ENCODE data around the gene NT5C3A. TPM values are rescaled to one million over a fixed set of nuclear protein-coding genes. Genes with fewer than 3 reads are reported as not detected.

Gene NT5C3A
- total and polyA plus RNA-seq, 9 of the 15 experiments (the other 6 are each of a cell fraction or from before 2014, with no cell fraction given), result 18.6 to 60.1 (median 40.0) TPM

GRCh38 chr7:33062023-33062781 is at the start of gene NT5C3A (continued):
- TF ChIP-seq ELF1 (tag; IDR thresholded peaks at IDR 0.05) (0 out of 2 replicates have a peak, but pooled peaks have one; percentile 44), NONO (IDR thresholded peaks at IDR 0.05; ENCODE audit: low read depth in 2 of 2, low read length in 1 of 2) (0 out of 4 replicates have a peak, but pooled peaks of 1 of the 2 experiments have one; percentile 28), ZNF354B (CRISPR knock-in tag; IDR thresholded peaks at IDR 0.05) (no peak), PHF8 (IDR thresholded peaks at IDR 0.05; ENCODE audit: borderline replicate concordance, low read length) (peak; percentile 71; the same call in 1 of the 2 replicates), ZBTB8A (IDR thresholded peaks at IDR 0.05; ENCODE audit: partially characterized antibody) (no peak), SAP30 (IDR thresholded peaks at IDR 0.05; ENCODE audit: borderline replicate concordance, insufficient read depth, low read depth, low read length, poor library complexity, severe bottlenecking) (peak; percentile 76), HOXB6 (CRISPR knock-in tag; IDR thresholded peaks at IDR 0.05; ENCODE audit: borderline replicate concordance) (no peak), CHD1 (IDR thresholded peaks at IDR 0.05; ENCODE audit: low read length) (peak; percentile 65), TRIM28 (IDR thresholded peaks at IDR 0.05) (no peak), XRCC3 (IDR thresholded peaks at IDR 0.05) (no peak), EP400 (IDR thresholded peaks at IDR 0.05) (peak; percentile 71; the same call in 1 of the 2 replicates), ZNF589 (CRISPR knock-in tag; IDR thresholded peaks at IDR 0.05; ENCODE audit: low read depth) (no peak), CAMTA2 (CRISPR knock-in tag; conservative IDR thresholded peaks at IDR 0.05) (no peak), POLR2G (IDR thresholded peaks at IDR 0.05; ENCODE audit: low read depth, low read length) (peak; percentile 91), CREB1 (IDR thresholded peaks at IDR 0.05) (no peak; the same call in 1 of the 2 replicates), CREB1 (CRISPR knock-in tag; IDR thresholded peaks at IDR 0.05) (no peak), HIVEP1 (CRISPR knock-in tag; IDR thresholded peaks at IDR 0.05) (no peak), CBFA2T3 (IDR thresholded peaks at IDR 0.05) (no peak), RHOXF2B (CRISPR knock-in tag; conservative IDR thresholded peaks at IDR 0.05) (no peak), NBN (IDR thresholded peaks at IDR 0.05; ENCODE audit: low read depth) (no peak), TCF3 (CRISPR knock-in tag; IDR thresholded peaks at IDR 0.05) (no peak), SAFB (IDR thresholded peaks at IDR 0.05; ENCODE audit: borderline replicate concordance, low read depth, low read length) (peak; percentile 63), NR2C1 (IDR thresholded peaks at IDR 0.05) (no peak), NR2C1 (tag; IDR thresholded peaks at IDR 0.05) (no peak), ZNF764 (CRISPR knock-in tag; IDR thresholded peaks at IDR 0.05; ENCODE audit: low read depth) (no peak)
- TF ChIP-seq, protein P1, sequence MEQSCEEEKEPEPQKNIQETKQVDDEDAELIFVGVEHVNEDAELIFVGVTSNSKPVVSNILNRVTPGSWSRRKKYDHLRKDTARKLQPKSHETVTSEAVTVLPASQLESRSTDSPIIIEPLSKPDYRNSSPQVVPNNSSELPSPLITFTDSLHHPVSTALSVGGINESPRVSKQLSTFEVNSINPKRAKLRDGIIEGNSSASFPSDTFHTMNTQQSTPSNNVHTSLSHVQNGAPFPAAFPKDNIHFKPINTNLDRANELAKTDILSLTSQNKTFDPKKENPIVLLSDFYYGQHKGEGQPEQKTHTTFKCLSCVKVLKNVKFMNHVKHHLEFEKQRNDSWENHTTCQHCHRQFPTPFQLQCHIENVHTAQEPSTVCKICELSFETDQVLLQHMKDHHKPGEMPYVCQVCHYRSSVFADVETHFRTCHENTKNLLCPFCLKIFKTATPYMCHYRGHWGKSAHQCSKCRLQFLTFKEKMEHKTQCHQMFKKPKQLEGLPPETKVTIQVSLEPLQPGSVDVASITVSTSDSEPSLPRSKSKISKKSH (CRISPR knock-in tag; IDR thresholded peaks at IDR 0.05), result no peak
- TF ChIP-seq, protein P2, sequence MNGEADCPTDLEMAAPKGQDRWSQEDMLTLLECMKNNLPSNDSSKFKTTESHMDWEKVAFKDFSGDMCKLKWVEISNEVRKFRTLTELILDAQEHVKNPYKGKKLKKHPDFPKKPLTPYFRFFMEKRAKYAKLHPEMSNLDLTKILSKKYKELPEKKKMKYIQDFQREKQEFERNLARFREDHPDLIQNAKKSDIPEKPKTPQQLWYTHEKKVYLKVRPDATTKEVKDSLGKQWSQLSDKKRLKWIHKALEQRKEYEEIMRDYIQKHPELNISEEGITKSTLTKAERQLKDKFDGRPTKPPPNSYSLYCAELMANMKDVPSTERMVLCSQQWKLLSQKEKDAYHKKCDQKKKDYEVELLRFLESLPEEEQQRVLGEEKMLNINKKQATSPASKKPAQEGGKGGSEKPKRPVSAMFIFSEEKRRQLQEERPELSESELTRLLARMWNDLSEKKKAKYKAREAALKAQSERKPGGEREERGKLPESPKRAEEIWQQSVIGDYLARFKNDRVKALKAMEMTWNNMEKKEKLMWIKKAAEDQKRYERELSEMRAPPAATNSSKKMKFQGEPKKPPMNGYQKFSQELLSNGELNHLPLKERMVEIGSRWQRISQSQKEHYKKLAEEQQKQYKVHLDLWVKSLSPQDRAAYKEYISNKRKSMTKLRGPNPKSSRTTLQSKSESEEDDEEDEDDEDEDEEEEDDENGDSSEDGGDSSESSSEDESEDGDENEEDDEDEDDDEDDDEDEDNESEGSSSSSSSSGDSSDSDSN (IDR thresholded peaks at IDR 0.05; ENCODE audit: borderline replicate concordance in 1 of 2, low read depth in 2 of 2, low read length in 2 of 2), result 0 out of 4 replicates have a peak, but pooled peaks of 1 of the 2 experiments have one; percentile 21
